IPS DF 6.9 (cell line): ENCODE data around the gene PTPN1.

ENCODE experiments used
- DNase-seq: peaks from one replicate; pipeline ENCODE4 v3.0.0-alpha.2; 2013; ENCODE audit warnings: low read depth, low spot score
- H3K27ac ChIP-seq: one replicate; pipeline ENCODE4 v1.5.1; 2013; ENCODE audit warnings: low read length, control low read depth
- H3K27me3 ChIP-seq: 2 replicates; pipeline ENCODE4 v1.6.1; 2013; ENCODE audit warnings: mild to moderate bottlenecking, low read length; ENCODE audit not compliant: control insufficient read depth, insufficient read depth
- H3K36me3 ChIP-seq: 2 replicates; pipeline ENCODE4 v1.6.1; 2013; ENCODE audit warnings: low read length; ENCODE audit not compliant: control insufficient read depth, insufficient read depth
- H3K4me1 ChIP-seq: 2 replicates; pipeline ENCODE4 v1.6.1; 2013; ENCODE audit warnings: low read length; ENCODE audit not compliant: control insufficient read depth, insufficient read depth
- H3K4me3 ChIP-seq: 2 replicates; pipeline ENCODE4 v1.5.1; 2013; ENCODE audit warnings: mild to moderate bottlenecking, low read length
- H3K9me3 ChIP-seq: 2 replicates; pipeline ENCODE4 v1.6.1; 2013; ENCODE audit warnings: low read length, inconsistent platforms; ENCODE audit not compliant: control insufficient read depth, insufficient read depth
- WGBS: extraction: QIAGEN DNeasy Blood & Tissue Kit; methylation state at CpG from one replicate; pipeline ENCODE4 v1.1.7; 2013; ENCODE audit warnings: mixed read lengths, missing lambda C conversion rate; ENCODE audit not compliant: insufficient read length, insufficient coverage; 5-methylcytosine and 5-hydroxymethylcytosine counted together

PTPN1 gene

GRCh38 chr20:50546729-50547314, 36.6 kb downstream of the PTPN1 start:
- no peak overlapping the region for H3K27ac ChIP-seq
- no peaks in the 10 kb centered on the region for H3K36me3 ChIP-seq
- H3K4me3 ChIP-seq, result no peak overlapping the region
- DNase-seq, result no peak
- no peaks in the 10 kb centered on the region for H3K27me3 ChIP-seq
- WGBS, result no CpG with 5 or more reads among the region's 5 CpGs
- no peaks in the 10 kb centered on the region for H3K4me1 ChIP-seq
- no peaks in the 10 kb centered on the region for H3K9me3 ChIP-seq

- Histone ChIP-seq H3K4me1 (no peaks in the 10 kb centered on the region), H3K27ac (no peak overlapping the region), H3K4me3 (no peak overlapping the region), H3K9me3 (no peaks in the 10 kb centered on the region), H3K27me3 (no peaks in the 10 kb centered on the region), H3K36me3 (no peaks in the 10 kb centered on the region)
- no CpG with 5 or more reads among the region's 6 CpGs for WGBS
- DNase-seq, result no peak
These were observed 37.8 kb downstream of the PTPN1 start for GRCh38 chr20:50547964-50548363.

- DNase-seq, result no peak
- no CpG with 5 or more reads among the region's 5 CpGs for WGBS
- Histone ChIP-seq H3K27me3 (no peaks in the 10 kb centered on the region), H3K36me3 (no peaks in the 10 kb centered on the region), H3K27ac (no peak overlapping the region), H3K4me1 (no peaks in the 10 kb centered on the region), H3K9me3 (no peaks in the 10 kb centered on the region), H3K4me3 (no peak overlapping the region)
These were observed 38.2 kb downstream of the PTPN1 start for GRCh38 chr20:50548396-50548795.

GRCh38 chr20:50550531-50550930, 40.3 kb downstream of the PTPN1 start:
- H3K36me3 ChIP-seq, result no peaks in the 10 kb centered on the region
- no peak overlapping the region for H3K4me3 ChIP-seq
- no peak for DNase-seq
- WGBS, result no CpG with 5 or more reads among the region's 2 CpGs
- H3K4me1 ChIP-seq, result no peaks in the 10 kb centered on the region
- no peaks in the 10 kb centered on the region for H3K9me3 ChIP-seq
- no peak overlapping the region for H3K27ac ChIP-seq
- no peaks in the 10 kb centered on the region for H3K27me3 ChIP-seq

- no peak for DNase-seq
- H3K27me3 ChIP-seq, result no peaks in the 10 kb centered on the region
- no peak overlapping the region for H3K27ac ChIP-seq
- no peaks in the 10 kb centered on the region for H3K9me3 ChIP-seq
- no peak overlapping the region for H3K4me3 ChIP-seq
- no peaks in the 10 kb centered on the region for H3K4me1 ChIP-seq
- WGBS, result no CpG with 5 or more reads among the region's 4 CpGs
- H3K36me3 ChIP-seq, result no peaks in the 10 kb centered on the region
These were observed 41.1 kb downstream of the PTPN1 start for GRCh38 chr20:50551288-50551687.

DNA sequence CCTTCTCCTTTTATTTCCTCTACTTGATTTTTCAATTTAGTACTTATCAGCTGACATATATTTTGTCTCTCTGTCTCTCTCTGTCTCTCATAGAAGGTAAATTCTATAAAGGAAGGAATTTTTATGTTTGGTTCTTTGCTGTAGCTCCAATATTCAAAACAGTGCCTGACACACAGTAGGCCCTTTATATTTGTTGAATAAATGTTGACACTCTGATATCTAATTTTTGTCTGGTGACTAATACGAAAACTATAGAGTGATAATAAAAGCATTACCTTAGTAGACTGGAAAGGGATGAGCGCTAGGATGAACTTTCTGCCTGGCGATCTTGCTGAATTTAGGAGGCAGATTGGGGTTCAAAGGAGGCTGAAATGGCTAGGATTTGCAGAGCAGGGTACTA, 42.8 kb downstream of the PTPN1 start:
- no peaks in the 10 kb centered on the region for H3K27me3 ChIP-seq
- H3K27ac ChIP-seq, result no peak overlapping the region
- WGBS, result no CpG with 5 or more reads among the region's 3 CpGs
- no peaks in the 10 kb centered on the region for H3K4me1 ChIP-seq
- H3K36me3 ChIP-seq, result no peaks in the 10 kb centered on the region
- H3K4me3 ChIP-seq, result no peak overlapping the region
- no peak for DNase-seq
- no peaks in the 10 kb centered on the region for H3K9me3 ChIP-seq

- no peaks in the 10 kb centered on the region for H3K9me3 ChIP-seq
- H3K27ac ChIP-seq, result no peak overlapping the region
- H3K4me1 ChIP-seq, result no peaks in the 10 kb centered on the region
- H3K27me3 ChIP-seq, result no peaks in the 10 kb centered on the region
- DNase-seq, result no peak
- no peak overlapping the region for H3K4me3 ChIP-seq
- no peaks in the 10 kb centered on the region for H3K36me3 ChIP-seq
- WGBS, result no CpG with 5 or more reads among the region's 4 CpGs
These were observed 44.8 kb downstream of the PTPN1 start for GRCh38 chr20:50554694-50555579.

DNA sequence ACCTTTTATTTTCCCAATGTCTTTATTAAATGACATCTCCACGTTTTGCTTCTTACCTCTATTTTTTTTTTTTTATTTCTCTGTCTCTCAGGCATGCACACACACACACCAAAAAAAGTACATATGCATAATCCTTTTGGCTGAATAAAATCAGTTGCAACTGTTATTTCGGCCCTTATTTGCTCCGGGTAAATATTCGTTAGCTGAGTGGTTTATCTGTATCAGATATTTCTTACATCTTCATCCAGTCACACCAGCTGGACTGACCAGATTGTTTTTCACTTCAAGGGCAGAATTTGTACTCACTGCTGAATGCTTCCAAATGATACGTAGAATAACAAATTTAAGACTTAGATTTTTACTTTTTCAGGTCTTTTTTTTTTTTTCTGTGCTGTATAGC, 45.5 kb downstream of the PTPN1 start:
- no CpG with 5 or more reads among the region's 5 CpGs for WGBS
- H3K27me3 ChIP-seq, result no peaks in the 10 kb centered on the region
- H3K4me1 ChIP-seq, result no peaks in the 10 kb centered on the region
- no peaks in the 10 kb centered on the region for H3K9me3 ChIP-seq
- no peaks in the 10 kb centered on the region for H3K36me3 ChIP-seq
- H3K27ac ChIP-seq, result no peak overlapping the region
- no peak overlapping the region for H3K4me3 ChIP-seq
- DNase-seq, result no peak

- H3K4me1 ChIP-seq, result no peaks in the 10 kb centered on the region
- H3K9me3 ChIP-seq, result no peaks in the 10 kb centered on the region
- WGBS, result no CpG with 5 or more reads among the region's 11 CpGs
- H3K27ac ChIP-seq, result no peak overlapping the region
- no peak overlapping the region for H3K4me3 ChIP-seq
- no peaks in the 10 kb centered on the region for H3K27me3 ChIP-seq
- no peaks in the 10 kb centered on the region for H3K36me3 ChIP-seq
- DNase-seq, result no peak
These were observed 47.5 kb downstream of the PTPN1 start for GRCh38 chr20:50557549-50558134.

DNA sequence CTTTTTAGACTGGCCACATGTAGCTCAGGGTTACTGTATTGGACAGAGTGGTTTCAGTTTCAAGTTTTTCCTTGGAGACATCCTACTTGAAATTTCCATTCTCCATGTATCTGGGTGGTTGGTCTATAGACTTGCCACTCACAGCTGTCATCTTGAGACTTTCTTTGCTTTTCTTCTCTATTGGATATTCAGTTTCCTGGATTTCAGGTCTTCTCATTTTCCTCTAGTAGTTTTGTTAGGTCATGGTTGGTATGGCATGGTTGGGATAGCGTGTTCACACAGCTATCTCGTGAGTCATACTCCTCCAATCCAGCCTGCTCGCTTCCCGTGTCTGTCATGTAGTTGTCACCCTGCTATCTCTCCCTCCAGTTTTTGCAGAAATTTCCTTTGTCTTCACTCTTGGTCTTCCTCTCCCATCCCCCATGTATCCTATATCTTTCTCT, 48.3 kb downstream of the PTPN1 start:
- no peak overlapping the region for H3K4me3 ChIP-seq
- no peak overlapping the region for H3K27ac ChIP-seq
- no CpG with 5 or more reads among the region's 4 CpGs for WGBS
- no peaks in the 10 kb centered on the region for H3K27me3 ChIP-seq
- no peak for DNase-seq
- H3K9me3 ChIP-seq, result no peaks in the 10 kb centered on the region
- no peaks in the 10 kb centered on the region for H3K4me1 ChIP-seq
- no peaks in the 10 kb centered on the region; the same call in 1 of the 2 replicates for H3K36me3 ChIP-seq
